HEK293T (cell line): ENCODE results near the gene ATG5.

Experiments
- CTCF ChIA-PET: fragments of 350-600 bp; formaldehyde crosslinking; extraction: SDS; loops from one replicate; lab custom pipeline; 2021; ENCODE audit warnings: antibody characterized with exemption, inconsistent platforms; lab: Yijun Ruan, JAX
- POLR2A ChIA-PET: fragments of 350-600 bp; formaldehyde crosslinking; extraction: SDS; loops from one replicate; lab custom pipeline; 2020; ENCODE audit warnings: antibody characterized with exemption, inconsistent platforms; lab: Yijun Ruan, JAX
- DNase-seq: peaks from one replicate; pipeline ENCODE4 v3.0.0; 2012; ENCODE audit warnings: mixed read lengths; ENCODE audit errors: extremely low spot score
- ARNT ChIP-seq: fragments of 450-650 bp; IDR thresholded peaks from 2 replicates; pipeline ENCODE4 v1.6.1; 2017; ENCODE audit warnings: mild to moderate bottlenecking
- BHLHE40 ChIP-seq: fragments of 450-650 bp; IDR thresholded peaks from 2 replicates; pipeline ENCODE4 v1.6.1; 2016; ENCODE audit warnings: mild to moderate bottlenecking, moderate library complexity, borderline replicate concordance
- CTBP1 ChIP-seq: fragments of 450-650 bp; IDR thresholded peaks from 2 replicates; pipeline ENCODE4 v1.6.1; 2016; ENCODE audit warnings: borderline replicate concordance
- ELF4 ChIP-seq: fragments of 450-650 bp; IDR thresholded peaks from 2 replicates; pipeline ENCODE4 v1.6.1; 2017; ENCODE audit warnings: antibody characterized with exemption
- FOXA1 ChIP-seq: fragments of 450-650 bp; IDR thresholded peaks from 2 replicates; pipeline ENCODE4 v1.6.1; 2016; ENCODE audit warnings: mild to moderate bottlenecking
- FOXK2 ChIP-seq: fragments of 450-650 bp; IDR thresholded peaks from 2 replicates; pipeline ENCODE4 v1.6.1; 2016; ENCODE audit warnings: mild to moderate bottlenecking
- FOXM1 ChIP-seq: fragments of 450-650 bp; IDR thresholded peaks from 2 replicates; pipeline ENCODE4 v1.6.1; 2017; ENCODE audit warnings: mild to moderate bottlenecking, borderline replicate concordance
- HDGF ChIP-seq: fragments of 450-650 bp; IDR thresholded peaks from 2 replicates; pipeline ENCODE4 v1.6.1; 2017; ENCODE audit warnings: antibody characterized with exemption, borderline replicate concordance
- L3MBTL2 ChIP-seq: fragments of 450-650 bp; conservative IDR thresholded peaks from 2 replicates; pipeline ENCODE4 v1.6.1; 2016; ENCODE audit warnings: mild to moderate bottlenecking
- LEF1 ChIP-seq: fragments of 450-650 bp; IDR thresholded peaks from 2 replicates; pipeline ENCODE4 v1.6.1; 2017; ENCODE audit warnings: mild to moderate bottlenecking, borderline replicate concordance
- NFRKB ChIP-seq: fragments of 450-650 bp; IDR thresholded peaks from 2 replicates; pipeline ENCODE4 v1.6.1; 2016; ENCODE audit warnings: mild to moderate bottlenecking, moderate library complexity
- PKNOX1 ChIP-seq: fragments of 450-650 bp; IDR thresholded peaks from 2 replicates; pipeline ENCODE4 v1.6.1; 2016
- SP1 ChIP-seq: fragments of 450-650 bp; IDR thresholded peaks from 2 replicates; pipeline ENCODE4 v1.6.1; 2017
- SUZ12 ChIP-seq: fragments of 450-650 bp; IDR thresholded peaks from 2 replicates; pipeline ENCODE4 v1.6.1; 2016; ENCODE audit warnings: mild to moderate bottlenecking
- TARDBP ChIP-seq: fragments of 450-650 bp; IDR thresholded peaks from 2 replicates; pipeline ENCODE4 v1.6.1; 2016
- ZNF384 ChIP-seq: fragments of 450-650 bp; IDR thresholded peaks from 2 replicates; pipeline ENCODE4 v1.6.1; 2016

ATG5 gene

GRCh38 chr6:106325336-106326178, at the start of gene ATG5:
ATG5 (minus strand) TSS chr6:106325760; CDS start chr6:106316208, 9,552 bp downstream.
- TF ChIP-seq SP1 (no peak), FOXK2 (0 out of 2 replicates have a peak, but pooled peaks have one; percentile 22), NFRKB (no peak), BHLHE40 (no peak), L3MBTL2 (peak; percentile 73), TARDBP (peak; percentile 71; the same call in 1 of the 2 replicates), HDGF (no peak), PKNOX1 (no peak), ARNT (no peak), ZNF384 (no peak), LEF1 (no peak), ELF4 (peak; percentile 76)

GRCh38 chr6:106373502-106374239, 48.1 kb upstream of the ATG5 start:
- CTCF ChIA-PET: interaction anchor here (1.0 kb wide), 1 partner anchor 13 kb away, joined by 3 read pairs; the partner anchor contains the start of gene CRYBG1
- POLR2A ChIA-PET: no interaction called here
- no peak for DNase-seq
- no peak for TF ChIP-seq SUZ12
- TF ChIP-seq L3MBTL2: no peak
- no peak for TF ChIP-seq HDGF
- no peak for TF ChIP-seq ARNT
- TF ChIP-seq PKNOX1: no peak
- no peak for TF ChIP-seq FOXA1
- TF ChIP-seq BHLHE40: no peak
- no peak for TF ChIP-seq TARDBP
- TF ChIP-seq FOXK2: no peak
- TF ChIP-seq CTBP1: no peak
- TF ChIP-seq ZNF384: no peak
- no peak for TF ChIP-seq ELF4
- TF ChIP-seq FOXM1: no peak
- TF ChIP-seq NFRKB: no peak
- TF ChIP-seq SP1: no peak
- TF ChIP-seq LEF1: no peak

More at GRCh38 chr6:106325336-106326178, at the start of gene ATG5:
- ChIA-PET CTCF (interaction anchor here (1.0 to 1.4 kb wide), 3 partner anchors 10 to 34 kb away, joined by 3 to 5 read pairs (median 4); no protein-coding TSS in a partner anchor), POLR2A (interaction anchor here (0.6 to 1.8 kb wide), 14 partner anchors 9 to 877 kb away, joined by 3 to 13 read pairs (median 3); partner anchors contain the start of genes BEND3 and CRYBG1)
- peak; percentile 99 for DNase-seq

- TF ChIP-seq HDGF (no peak), FOXA1 (no peak), ELF4 (no peak), L3MBTL2 (no peak), TARDBP (no peak), FOXM1 (no peak), CTBP1 (no peak), LEF1 (no peak), NFRKB (no peak), ARNT (no peak), ZNF384 (no peak), SP1 (no peak), PKNOX1 (no peak), SUZ12 (no peak), FOXK2 (no peak), BHLHE40 (no peak)
- CTCF ChIA-PET: interaction anchor here (1.0 kb wide), 1 partner anchor 12 kb away, joined by 3 read pairs; the partner anchor contains the start of gene CRYBG1
- POLR2A ChIA-PET: no interaction called here
- DNase-seq: no peak
Measured at GRCh38 chr6:106372838-106373501, 47.4 kb upstream of the ATG5 start.

GRCh38 chr6:106370639-106371038, 45.1 kb upstream of the ATG5 start:
- ChIA-PET CTCF (interaction anchor here (0.6 kb wide), 1 partner anchor 1053 kb away, joined by 3 read pairs; no protein-coding TSS in a partner anchor), POLR2A (no interaction called here)
- no peak for TF ChIP-seq FOXA1
- no peak for TF ChIP-seq FOXM1
- TF ChIP-seq NFRKB: no peak
- TF ChIP-seq BHLHE40: no peak
- TF ChIP-seq L3MBTL2: no peak
- no peak for TF ChIP-seq ZNF384
- no peak for TF ChIP-seq ARNT
- TF ChIP-seq PKNOX1: no peak
- TF ChIP-seq ELF4: no peak
- TF ChIP-seq SUZ12: no peak
- TF ChIP-seq HDGF: no peak
- TF ChIP-seq TARDBP: no peak
- no peak for TF ChIP-seq FOXK2
- TF ChIP-seq LEF1: no peak
- no peak for TF ChIP-seq CTBP1
- TF ChIP-seq SP1: no peak
- no peak for DNase-seq
